SW 1271 (cell line): ENCODE results near the gene ANKMY1.
"Not testable (repeated sequence)": the region's sequence is repeated elsewhere in the genome, so short reads cannot be mapped to it uniquely, and the experiment has no call there.

Source experiments
- DNase-seq, 2 experiments: peaks; one replicate each; lab custom pipeline; 2025; lab: John Stamatoyannopoulos, UW

ANKMY1 gene

GRCh38 chr2:240505910-240506309, 51.9 kb downstream of the ANKMY1 start:
- no peak for DNase-seq

GRCh38 chr2:240503848-240504247, 53.9 kb downstream of the ANKMY1 start:
- DNase-seq = no peak

- no peak for DNase-seq
Observed at GRCh38 chr2:240503375-240503774, 54.4 kb downstream of the ANKMY1 start.

DNA sequence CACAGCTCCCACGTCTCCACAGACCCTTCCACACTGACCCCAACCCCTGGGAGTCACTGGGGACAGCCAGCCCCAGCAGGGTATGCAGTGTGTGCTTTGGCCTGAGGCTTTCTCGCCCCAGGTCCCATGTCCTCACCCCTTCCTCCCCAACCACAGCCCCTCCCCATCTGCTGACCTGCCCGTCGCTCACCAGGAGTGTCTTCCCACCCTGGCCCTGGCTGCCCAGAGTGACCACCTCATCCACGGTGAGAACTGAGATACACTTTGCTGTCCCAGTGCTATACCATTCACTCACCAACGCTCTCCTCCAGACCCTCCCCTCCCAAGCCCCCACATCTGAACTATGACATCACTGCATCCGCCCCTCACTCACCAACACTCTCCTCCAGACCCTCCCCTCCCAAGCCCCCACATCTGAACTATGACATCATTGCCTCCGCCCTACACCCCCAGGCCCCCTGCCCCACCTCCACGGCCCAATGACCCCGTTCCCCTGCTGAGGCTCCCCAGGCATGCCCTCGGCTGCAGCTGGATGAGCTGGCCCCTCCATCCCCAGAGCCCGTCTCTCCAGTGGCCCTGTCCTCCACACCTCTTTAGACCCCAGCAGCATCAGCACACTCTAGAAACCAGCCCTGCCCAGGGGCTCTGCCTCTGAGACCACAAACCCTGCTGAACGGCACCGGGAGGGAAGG, 55.2 kb downstream of the ANKMY1 start:
- no peak for DNase-seq

DNA sequence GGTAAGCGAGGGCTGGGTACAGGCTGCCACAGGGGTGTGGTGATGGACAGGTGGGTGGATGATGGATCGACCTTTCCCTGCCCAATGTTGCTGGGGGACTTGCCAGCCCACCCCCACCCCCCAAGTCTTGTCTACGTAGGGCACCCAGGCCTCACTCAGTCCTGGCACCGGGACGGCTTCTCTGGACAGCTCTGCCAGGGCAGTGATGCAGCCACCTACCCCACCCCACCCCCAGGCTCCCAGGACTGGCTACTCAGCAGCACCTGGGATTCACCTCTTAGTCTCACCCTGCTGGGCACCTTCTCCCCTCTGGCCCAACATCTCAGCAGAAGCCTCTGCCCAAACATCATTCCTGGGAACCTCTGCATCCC, 55.7 kb downstream of the ANKMY1 start:
- no peak for DNase-seq

DNA sequence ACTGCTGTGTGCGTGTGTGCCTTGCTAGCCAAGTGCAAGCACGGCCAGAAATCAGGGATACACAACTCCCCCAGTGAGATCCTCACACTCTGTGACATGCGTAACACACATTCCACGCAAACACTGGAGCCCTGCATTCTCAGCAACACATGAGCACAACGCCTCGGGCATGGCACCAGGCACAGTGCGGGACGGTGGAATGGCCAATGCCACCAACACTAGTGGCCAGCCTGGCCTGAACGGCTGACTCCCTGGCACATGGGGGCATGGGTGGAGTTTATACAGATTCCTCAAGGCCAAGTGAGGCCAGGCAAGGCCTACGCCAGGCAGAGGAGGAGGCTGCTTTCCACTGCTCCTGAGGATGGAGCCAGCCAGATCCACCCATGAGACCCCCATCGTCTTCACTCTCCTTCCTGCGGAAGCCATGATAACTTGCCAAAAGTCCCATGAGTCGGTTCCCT, 56.2 kb downstream of the ANKMY1 start:
- DNase-seq = no peak

DNA sequence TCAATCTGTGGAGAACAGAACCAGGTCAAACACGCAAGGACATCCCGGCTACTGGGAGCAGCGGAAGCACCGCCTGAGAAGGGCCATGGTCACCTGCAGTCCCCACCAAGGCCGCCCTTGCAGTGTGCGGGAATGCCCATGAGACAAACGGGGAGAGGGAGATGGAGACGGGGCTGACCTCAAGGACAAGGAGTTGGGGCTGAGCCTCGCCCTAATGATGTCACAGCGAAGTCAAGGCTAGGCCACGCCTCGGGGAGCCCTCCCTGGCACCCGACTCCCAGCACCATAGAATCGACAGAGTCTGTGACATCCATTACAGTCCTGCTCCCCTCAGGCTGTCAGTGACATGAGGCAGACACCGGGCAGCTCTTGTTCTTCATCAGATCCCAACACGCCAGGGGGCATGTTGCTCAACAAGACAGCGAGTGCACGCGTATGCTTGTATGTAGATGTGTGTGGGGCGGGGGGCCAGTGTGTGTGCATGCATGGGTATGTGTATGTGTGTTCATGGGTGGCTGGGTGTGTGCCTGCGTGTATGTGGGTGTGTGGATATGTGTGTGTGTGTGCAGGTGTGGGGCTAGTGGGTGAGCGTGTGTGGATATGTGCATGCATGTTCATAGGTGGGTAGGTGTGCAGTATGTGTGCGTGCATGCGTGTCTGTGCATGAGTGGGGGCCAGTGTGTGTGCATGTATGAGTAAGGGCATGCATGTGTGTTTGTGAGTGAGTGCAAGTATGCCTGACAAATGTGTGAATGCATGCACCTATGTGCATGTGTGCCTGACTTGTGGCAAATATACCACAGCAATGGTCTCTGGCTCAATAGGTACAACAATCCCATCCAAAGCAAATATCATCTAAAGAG, 57.0 kb downstream of the ANKMY1 start:
- no peak for DNase-seq

- no peak for DNase-seq
Observed at GRCh38 chr2:240499309-240500301, 58.2 kb downstream of the ANKMY1 start.

DNA sequence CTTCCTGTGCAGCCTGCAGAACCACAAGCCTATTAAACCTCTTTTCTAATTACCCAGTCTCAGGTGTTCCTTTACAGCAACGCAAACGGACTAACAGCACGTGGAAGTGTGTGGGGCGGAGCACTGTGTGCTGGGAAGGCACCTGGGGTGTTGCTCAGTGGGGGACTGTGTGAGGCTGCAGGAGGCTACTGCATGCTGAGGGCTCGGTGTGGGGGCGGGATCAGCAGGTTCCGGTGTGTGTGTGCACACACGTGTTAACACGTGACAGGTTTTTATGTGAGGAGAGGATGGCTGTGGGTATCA, 58.9 kb downstream of the ANKMY1 start:
- DNase-seq = no peak

DNA sequence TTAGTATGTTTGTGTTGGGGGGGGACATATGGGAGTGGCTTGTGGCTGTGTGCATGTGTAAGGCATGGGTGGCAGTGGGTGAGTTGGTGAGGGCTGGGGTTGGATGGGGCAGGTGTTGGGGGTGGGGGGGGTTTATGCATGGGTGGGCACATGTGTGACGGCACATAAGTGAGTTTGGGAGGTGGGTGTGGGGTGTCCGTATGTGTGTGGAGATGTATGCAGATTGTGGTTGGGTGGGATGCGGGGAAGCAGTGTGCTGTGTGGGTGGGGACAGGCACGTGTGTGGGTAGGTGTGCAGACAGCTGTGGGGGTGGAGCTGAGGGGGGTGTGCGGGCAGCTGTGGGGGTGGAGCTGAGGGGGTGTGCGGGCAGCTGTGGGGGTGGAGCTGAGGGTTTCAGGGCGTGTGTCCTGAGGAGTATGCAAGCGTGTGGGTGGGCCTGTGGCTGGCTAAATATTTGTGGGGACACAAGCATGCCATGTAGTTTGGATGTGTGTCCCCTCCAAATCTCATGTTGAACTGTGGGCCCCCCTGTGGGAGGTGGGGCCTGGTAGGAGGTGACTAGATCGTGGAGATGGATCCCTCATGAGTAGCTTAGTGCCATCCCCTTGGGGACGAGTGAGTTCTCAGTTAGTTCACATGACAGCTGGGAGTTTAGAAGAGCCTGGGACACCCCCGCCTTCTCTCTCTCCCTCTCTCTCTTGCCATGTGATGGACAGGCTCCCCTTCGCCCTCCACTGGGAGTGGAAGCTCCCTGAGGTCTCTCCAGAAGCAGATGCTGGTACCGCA, 59.4 kb downstream of the ANKMY1 start:
- DNase-seq = no peak

- peak in 1 of 2 experiments; percentile 23 for DNase-seq
Observed at GRCh38 chr2:240497082-240497481, 60.7 kb downstream of the ANKMY1 start.

DNA sequence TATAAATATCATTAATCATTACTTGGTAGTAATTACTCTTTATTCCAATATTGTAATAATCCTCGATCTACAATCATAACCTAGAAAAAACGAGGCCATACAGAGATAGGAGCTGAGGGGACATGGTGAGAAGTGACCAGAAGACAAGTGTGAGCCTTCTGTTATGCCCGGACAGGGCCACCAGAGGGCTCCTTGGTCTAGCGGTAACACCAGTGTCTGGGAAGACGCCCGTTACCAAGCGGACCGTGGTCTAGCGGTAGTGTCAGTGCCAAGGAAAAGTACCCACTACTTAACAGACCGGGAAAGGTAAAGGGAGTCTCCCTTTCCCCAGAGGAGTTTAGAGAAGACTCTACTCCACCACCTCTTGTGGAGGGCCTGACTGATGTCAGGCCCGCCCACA, 62.8 kb downstream of the ANKMY1 start:
- not testable (repeated sequence) for DNase-seq

DNA sequence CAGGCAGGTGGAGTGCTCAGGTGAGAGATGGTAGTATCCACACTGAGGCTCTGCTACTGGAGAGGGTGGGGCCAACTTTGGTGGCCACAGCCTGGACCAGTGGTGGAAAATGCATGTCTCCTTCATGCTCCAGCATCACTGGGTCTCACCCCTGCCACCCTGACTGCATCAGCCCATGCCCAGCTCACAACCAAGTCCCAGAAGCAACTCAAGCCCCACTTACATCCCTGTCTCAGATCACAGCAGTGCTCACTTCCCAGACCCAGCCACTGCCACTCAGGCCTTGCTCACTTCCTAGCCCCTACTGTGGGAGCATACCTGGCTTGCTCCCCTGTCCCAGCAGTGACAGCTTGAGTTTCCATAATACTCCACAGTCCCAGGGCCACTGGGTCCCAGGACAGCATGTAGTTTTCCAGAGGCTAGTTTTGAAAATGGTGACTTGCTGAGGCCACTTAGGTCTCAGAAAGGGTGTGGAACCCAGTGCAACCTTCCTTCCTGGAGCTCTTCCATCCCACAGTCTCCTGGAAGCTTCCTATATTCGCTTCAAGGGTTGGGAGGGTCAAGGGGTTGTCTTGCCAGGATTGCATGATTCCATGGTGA, 63.5 kb downstream of the ANKMY1 start:
- DNase-seq = no peak

GRCh38 chr2:240491483-240491882, 66.3 kb downstream of the ANKMY1 start:
- no peak for DNase-seq

DNA sequence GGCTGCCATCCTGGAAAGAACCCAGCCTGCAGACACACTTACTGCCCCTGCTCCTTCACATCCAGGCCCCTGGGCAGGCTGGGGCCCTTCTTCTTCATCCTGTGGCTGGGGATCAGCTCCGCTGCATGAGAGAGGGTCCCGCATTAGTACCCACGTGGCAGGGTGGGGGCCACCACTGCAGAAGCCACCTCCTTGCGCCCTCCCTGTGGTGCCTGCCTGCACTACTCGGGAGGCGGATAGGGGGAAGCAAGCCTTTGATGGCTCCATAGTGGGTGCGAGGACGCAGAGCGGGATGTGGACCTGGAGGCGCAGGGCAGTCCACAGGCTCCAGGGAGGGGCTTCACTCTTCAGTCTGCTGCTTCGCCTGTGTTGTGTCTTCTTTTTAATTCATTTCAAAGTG, 75.6 kb downstream of the ANKMY1 start:
- DNase-seq = no peak

DNA sequence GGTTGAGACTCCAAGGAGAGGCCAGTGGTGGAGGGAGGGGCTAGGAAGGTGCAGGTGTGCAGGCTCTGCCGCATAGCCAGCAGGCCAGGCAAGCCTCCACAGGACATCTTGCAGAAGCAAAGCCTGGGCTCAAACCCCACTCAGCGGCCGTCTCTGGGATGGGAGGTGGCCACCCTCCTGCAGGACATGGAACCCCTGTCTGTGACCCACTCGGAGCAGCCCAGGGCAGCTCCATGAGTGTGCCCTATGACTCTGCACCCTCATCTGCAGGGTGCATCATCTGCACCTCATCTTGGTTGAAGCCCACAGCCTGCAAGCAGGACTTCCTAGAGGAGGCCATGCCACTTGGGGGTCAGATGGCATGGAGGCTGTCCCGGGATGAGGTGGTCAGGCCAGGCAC, 76.1 kb downstream of the ANKMY1 start:
- no peak for DNase-seq

DNA sequence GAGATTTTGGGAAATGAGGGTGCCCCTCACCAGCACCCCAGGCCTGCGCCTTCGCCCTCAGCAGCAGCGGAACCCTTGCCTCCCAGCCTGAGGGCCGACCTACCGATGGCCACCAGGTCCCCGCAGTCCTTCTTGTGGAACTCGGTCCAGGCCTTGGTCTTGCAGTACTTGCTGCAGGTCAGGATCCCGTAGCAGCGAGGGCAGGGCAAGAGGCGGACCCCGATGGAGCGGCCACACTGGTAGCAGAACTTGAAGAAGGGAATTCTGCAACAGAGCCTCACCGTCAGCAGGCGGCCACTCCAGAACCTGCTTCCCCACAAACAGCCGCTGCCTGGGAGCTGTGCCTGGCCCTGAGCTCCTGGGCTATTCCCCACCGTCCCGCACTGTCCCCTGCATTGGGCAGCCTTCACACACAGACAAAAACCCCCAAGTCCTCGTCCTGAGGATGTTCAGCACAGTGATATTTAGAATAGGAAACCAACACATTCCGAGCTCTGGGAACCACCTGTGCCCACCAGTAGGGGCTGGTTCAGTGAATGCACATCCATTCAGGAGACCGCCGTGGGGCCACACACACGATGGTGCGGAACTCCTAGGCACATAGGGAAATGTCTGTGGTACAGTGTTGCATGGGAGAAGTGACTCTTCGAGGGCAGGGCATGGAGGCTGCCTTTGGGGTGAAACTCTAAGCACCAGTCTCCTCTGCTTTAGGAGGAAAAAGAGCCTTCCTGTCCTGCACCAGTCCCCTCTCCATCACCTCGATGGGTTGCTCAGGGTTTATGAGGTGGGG, 76.8 kb downstream of the ANKMY1 start:
- no peak for DNase-seq

GRCh38 chr2:240479111-240479501, 78.7 kb downstream of the ANKMY1 start:
- DNase-seq = no peak

- DNase-seq = no peak
Observed at GRCh38 chr2:240478346-240479110, 79.3 kb downstream of the ANKMY1 start.

DNA sequence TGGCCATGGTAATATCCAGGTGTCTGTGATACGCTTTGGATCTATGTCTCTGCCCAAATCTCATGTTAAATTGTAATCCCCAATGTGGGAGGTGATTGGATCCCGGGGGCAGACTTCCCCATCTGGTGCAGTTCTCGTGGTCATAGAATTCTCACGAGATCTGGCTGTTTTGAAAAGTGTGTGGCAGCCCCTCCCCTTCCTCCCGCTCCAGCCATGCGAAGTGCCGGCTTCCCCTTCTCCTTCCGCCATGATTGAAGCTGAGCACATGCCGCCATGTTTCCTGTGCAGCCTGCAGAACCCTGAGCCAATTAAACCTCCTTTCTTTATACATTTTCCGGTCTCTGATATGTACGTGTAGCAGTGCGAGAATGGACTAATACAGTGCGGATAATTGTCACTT, 79.9 kb downstream of the ANKMY1 start:
- no peak for DNase-seq
